Stimulated activated CD8-positive, alpha-beta memory T cell treated with anti-CD3 and anti-CD28 coated beads, Interleukin-7, amount 100 ng/mL, for 24 hours (primary cell): Measurements from ENCODE around the gene LILRA5.
"Not testable (repeated sequence)": the region's sequence is repeated elsewhere in the genome, so short reads cannot be mapped to it uniquely, and the experiment has no call there.

Experiments
- DNase-seq: peaks from one replicate; pipeline ENCODE4 v3.0.0-alpha.2; 2020; ENCODE audit warnings: low read depth

LILRA5 gene

GRCh38 chr19:54302257-54302656 lies 10.7 kb downstream of the LILRA5 start:
- DNase-seq: no peak

DNA sequence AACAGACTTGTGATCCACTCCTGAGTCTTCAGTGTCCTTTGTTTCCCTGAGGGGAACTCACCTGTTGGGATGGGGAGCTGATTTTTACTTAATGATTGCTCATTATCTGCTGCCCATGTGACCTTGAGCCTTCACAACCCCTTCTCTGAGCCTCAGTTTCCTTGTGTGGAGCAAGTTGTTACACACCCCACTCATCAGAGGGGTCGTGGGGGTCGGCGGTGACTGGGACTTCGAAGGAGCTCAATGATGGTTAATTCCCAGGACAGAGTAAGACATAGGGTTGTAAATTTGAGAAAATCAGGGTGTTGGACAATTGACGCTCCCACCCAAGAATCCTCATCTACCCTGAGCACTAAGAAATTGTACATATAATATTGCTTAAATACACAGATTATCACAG lies 13.5 kb downstream of the LILRA5 start:
- DNase-seq: no peak

GRCh38 chr19:54299126-54299498 lies 13.9 kb downstream of the LILRA5 start:
- no peak for DNase-seq

DNA sequence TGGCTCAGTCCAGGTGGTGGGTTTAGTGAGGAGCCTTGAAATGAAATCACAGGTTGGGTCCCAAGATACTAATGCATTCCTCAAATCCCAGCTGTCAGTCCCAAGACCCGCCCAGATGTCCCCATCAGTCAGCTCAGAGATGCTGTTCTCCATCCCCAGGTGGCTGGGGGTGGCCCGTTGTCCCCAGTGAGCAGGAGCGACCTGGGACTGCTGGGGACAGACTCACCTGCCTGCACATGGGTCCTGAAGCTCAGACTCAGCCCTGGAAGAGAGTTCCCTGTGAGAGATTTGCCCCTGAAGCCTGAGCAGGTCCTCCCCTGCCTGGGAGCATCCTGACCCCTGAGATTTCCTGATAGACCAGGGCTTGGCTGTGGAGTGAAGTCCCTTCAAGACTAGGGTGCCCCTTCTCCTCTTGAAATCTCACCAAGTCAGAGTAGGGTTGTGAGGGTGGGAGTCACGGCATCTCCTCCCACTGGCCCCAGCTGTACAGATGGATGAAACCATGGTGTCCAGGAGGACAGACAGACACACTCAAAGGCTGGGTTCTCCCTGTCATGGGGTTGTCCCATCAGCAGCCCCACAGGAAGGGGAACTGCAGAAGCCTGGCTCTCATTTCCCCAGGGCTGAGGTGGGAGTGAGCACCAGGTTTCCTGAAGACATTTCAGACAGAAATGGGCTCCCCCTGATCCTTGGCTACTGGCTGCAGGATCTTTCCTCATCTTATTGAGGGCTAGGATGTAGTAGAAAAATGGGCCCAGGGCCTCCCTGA lies 14.4 kb downstream of the LILRA5 start:
- DNase-seq: no peak

DNA sequence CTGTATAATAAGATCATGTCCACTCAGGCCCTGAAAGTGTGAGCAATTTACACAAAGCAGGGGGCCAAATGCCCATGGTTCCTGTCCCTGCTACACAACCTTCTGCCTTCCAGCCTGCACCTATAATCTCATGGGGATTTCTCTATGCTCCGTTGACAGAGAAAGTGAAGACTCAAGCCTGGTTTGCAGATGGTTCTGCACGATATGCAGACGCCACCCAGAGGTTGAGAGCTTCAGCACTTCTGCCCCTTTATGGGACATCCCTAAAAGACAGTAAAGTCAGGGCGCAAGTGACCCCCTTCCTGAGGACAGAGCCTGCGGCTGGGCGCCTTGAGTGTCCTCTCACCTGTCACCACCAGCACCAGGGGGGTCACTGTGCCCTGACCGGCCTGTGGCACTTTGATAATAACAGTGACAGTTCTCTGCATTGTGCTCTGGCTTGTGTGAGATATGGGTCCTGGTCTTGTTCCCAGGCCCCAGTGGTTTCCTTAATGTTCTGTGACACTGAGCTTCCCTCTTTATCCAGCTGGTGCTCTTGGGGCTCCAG lies 15.1 kb downstream of the LILRA5 start:
- DNase-seq: no peak

GRCh38 chr19:54294539-54294938 lies 18.4 kb downstream of the LILRA5 start:
- no peak for DNase-seq

GRCh38 chr19:54289160-54289559 lies 23.8 kb downstream of the LILRA5 start:
- not testable (repeated sequence) for DNase-seq

DNA sequence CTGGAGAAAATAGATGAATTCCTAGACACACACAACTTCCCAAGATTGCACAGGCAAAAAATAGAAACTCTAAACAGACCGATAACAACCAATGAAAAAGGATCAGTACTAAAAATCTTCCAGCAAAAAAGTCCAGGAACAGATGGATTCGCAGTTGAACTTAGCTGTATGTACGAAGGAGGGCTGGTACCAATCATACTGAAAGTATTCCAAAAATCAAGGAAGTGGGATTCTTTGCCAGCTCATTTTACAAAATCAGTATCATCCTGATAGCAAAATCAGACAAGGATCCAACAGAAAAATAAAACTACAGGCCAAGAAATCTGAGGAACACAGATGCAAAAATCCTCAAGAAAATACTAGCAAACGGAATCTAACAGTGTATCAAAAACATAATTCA lies 25.5 kb downstream of the LILRA5 start:
- no peak for DNase-seq

- DNase-seq: not testable (repeated sequence)
Observed at GRCh38 chr19:54286283-54286682, 26.7 kb downstream of the LILRA5 start.

- DNase-seq: not testable (repeated sequence)
Observed at GRCh38 chr19:54285427-54286056, 27.4 kb downstream of the LILRA5 start.

DNA sequence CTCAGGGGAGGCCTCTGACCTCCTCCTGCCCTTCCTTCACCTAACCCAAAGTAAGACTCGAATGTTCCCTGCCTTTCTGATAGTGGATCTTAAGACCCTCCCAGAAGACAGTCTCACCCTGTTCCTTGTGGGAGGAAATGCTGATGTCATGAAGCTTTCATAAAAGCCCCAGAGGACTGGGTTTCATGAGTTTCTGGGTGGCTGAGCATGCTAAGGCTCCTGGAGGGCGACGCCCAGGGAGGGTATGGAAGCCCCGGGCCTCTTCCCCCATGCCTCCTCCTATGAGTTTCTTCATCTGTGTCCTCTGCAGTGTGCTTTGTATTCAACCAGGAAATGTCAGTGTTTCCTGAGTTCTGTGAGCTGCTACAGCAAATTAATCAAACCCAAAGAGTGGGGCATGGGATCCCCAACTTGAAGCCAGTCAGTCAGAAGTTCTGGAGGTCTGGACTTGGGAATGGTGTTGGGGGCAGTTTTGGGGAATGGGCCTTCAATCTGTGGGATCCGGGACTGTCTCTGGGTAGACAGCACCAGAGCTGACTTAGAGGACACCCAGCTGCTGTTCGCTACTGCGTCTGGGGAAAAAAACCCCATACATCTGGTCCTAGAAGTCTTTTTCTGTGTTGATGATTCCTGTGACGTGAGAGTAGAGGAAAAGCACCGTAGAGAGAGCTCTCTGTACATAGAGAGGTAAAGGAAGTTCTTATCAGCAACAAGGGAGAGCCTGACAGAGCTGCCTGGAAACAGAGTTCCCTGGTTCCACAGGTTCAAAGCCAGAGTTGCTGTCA lies 30.1 kb downstream of the LILRA5 start:
- DNase-seq: no peak

- not testable (repeated sequence) for DNase-seq
Observed at GRCh38 chr19:54281729-54282075, 31.3 kb downstream of the LILRA5 start.

- no peak for DNase-seq
Observed at GRCh38 chr19:54281007-54281728, 31.8 kb downstream of the LILRA5 start, which contains the start of gene LILRB2. Gene LILRB2 (minus strand): TSS chr19:54281110. CDS start chr19:54280496, 614 bp downstream.

- not testable (repeated sequence) for DNase-seq
Observed at GRCh38 chr19:54280441-54280840, 32.5 kb downstream of the LILRA5 start.

DNA sequence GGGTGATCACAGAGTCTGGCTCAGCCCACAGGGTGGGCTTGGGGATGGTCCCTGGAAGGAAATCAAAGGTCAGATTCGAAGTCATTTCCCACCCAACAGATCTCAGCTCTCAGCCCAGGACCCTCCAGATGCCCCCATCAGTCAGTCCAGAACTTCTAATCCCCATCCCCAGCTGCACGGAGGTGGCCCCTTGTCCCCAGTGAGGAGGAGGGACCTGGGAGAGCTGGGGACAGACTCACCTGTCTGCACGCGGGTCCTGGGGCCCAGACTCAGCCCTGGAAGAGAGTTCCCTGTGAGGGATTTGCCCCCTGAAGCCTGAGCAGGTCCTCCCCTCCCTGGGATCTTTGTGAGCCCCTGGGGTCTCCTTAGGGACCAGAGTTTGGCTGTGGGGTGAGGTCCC lies 32.9 kb downstream of the LILRA5 start:
- DNase-seq: not testable (repeated sequence)

GRCh38 chr19:54279406-54279962 lies 33.5 kb downstream of the LILRA5 start:
- DNase-seq: no peak

GRCh38 chr19:54278571-54279195 lies 34.3 kb downstream of the LILRA5 start:
- DNase-seq: not testable (repeated sequence)

- DNase-seq: not testable (repeated sequence)
Observed at GRCh38 chr19:54278056-54278455, 34.9 kb downstream of the LILRA5 start.

DNA sequence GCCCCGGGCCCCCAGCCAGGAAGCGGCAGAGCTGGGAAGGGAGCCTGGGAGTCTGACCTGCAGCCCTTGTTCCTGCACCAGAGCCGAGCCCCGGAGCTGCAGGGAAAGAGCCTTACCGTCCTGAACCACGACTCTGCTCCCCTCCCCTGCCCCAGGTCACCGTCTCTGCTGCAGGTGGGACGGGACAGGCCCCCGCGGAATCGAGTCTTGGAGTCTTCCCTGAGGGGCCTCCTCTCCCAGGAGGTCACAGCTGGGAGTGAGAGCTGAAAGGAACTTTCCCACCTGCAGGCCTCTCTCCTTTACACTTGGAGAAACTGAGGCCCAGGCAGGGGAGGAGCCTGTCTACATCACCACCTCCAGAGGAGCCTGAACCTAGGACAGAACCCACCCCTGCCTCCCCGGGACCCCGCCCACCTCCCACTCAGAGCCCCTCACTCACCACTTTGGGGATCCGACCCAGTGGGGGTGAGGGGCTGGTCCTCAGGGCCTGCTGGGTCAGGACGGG lies 35.8 kb downstream of the LILRA5 start:
- not testable (repeated sequence) for DNase-seq

- DNase-seq: no peak
Observed at GRCh38 chr19:54275951-54276350, 37.0 kb downstream of the LILRA5 start.

- not testable (repeated sequence) for DNase-seq
Observed at GRCh38 chr19:54274516-54274915, 38.5 kb downstream of the LILRA5 start.
